WTC11 (cell line): ENCODE results near the gene OTUD6A. TPM values are rescaled to one million over a fixed set of nuclear protein-coding genes. Genes with fewer than 3 reads are reported as not detected.

Experiments used
- ATAC-seq: fragments of 200-7000 bp; cut with Tn5 transposase; 2 replicates; pipeline ENCODE4 v1.10.0; 2021; ENCODE audit warnings: mild to moderate bottlenecking, moderate library complexity
- CTCF ChIA-PET: fragments of 300-600 bp; sonication (Branson Sonifier 250); formaldehyde crosslinking; loops from one replicate; lab custom pipeline; 2021; ENCODE audit warnings: antibody characterized with exemption; lab: Charles Lee
- POLR2A ChIA-PET: fragments of 350-600 bp; sonication (Branson Sonifier 250); formaldehyde crosslinking; loops from one replicate; lab custom pipeline; 2021; ENCODE audit warnings: antibody characterized with exemption; lab: Charles Lee
- DNase-seq: peaks from one replicate; pipeline ENCODE4 v3.0.0; 2021; ENCODE audit warnings: low spot score
- H3K27ac Mint-ChIP-seq: 2 replicates; pipeline ENCODE4 v1.8.0; 2021; ENCODE audit warnings: mixed read lengths
- H3K27me3 Mint-ChIP-seq: 2 replicates; pipeline ENCODE4 v1.8.0; 2021; ENCODE audit warnings: low read depth, mild to moderate bottlenecking, moderate library complexity, mixed read lengths
- H3K36me3 Mint-ChIP-seq: 2 replicates; pipeline ENCODE4 v1.8.0; 2021; ENCODE audit warnings: mixed read lengths
- H3K4me1 Mint-ChIP-seq: 2 replicates; pipeline ENCODE4 v1.8.0; 2022; ENCODE audit warnings: mixed read lengths
- H3K4me3 Mint-ChIP-seq: 2 replicates; pipeline ENCODE4 v1.8.0; 2021; ENCODE audit warnings: mild to moderate bottlenecking, moderate library complexity, mixed read lengths
- H3K9me3 Mint-ChIP-seq: 2 replicates; pipeline ENCODE4 v1.8.0; 2021; ENCODE audit warnings: mixed read lengths
- CREB1 ChIP-seq: sonication (generic); formaldehyde crosslinking; IDR thresholded peaks from 2 replicates; pipeline ENCODE4 v1.8.0; 2023; ENCODE audit warnings: mild to moderate bottlenecking, missing genetic modification reagents
- EMX1 ChIP-seq: fragments of 250-450 bp; sonication (Bioruptor Pico); IDR thresholded peaks from 2 replicates; pipeline ENCODE4 v1.8.0; 2021; ENCODE audit warnings: mild to moderate bottlenecking
- ESRRA ChIP-seq: sonication (generic); formaldehyde crosslinking; IDR thresholded peaks from 2 replicates; pipeline ENCODE4 v1.8.1; 2022; ENCODE audit warnings: mild to moderate bottlenecking, missing genetic modification reagents, borderline replicate concordance
- FOXK1 ChIP-seq: sonication (generic); formaldehyde crosslinking; IDR thresholded peaks from 2 replicates; pipeline ENCODE4 v1.8.0; 2022; ENCODE audit warnings: mild to moderate bottlenecking, moderate library complexity, missing genetic modification reagents
- FOXP1 ChIP-seq: sonication (generic); formaldehyde crosslinking; IDR thresholded peaks from 2 replicates; pipeline ENCODE4 v1.8.0; 2022; ENCODE audit warnings: missing genetic modification reagents, mild to moderate bottlenecking, moderate library complexity, borderline replicate concordance
- JUN ChIP-seq: sonication (generic); formaldehyde crosslinking; IDR thresholded peaks from 2 replicates; pipeline ENCODE4 v1.8.0; 2023; ENCODE audit warnings: mild to moderate bottlenecking, missing genetic modification reagents
- OVOL2 ChIP-seq: fragments of 250-450 bp; sonication (Bioruptor Pico); IDR thresholded peaks from 2 replicates; pipeline ENCODE4 v1.9.0; 2021; ENCODE audit warnings: mild to moderate bottlenecking, borderline replicate concordance
- SMAD3 ChIP-seq: sonication (generic); formaldehyde crosslinking; IDR thresholded peaks from 2 replicates; pipeline ENCODE4 v1.8.0; 2022; ENCODE audit warnings: missing genetic modification reagents, mild to moderate bottlenecking, borderline replicate concordance
- ZNF232 ChIP-seq: sonication (generic); formaldehyde crosslinking; IDR thresholded peaks from 2 replicates; pipeline ENCODE4 v1.8.0; 2022; ENCODE audit warnings: mild to moderate bottlenecking, missing genetic modification reagents
- ZNF317 ChIP-seq: sonication (generic); formaldehyde crosslinking; IDR thresholded peaks from 2 replicates; pipeline ENCODE4 v1.8.1; 2023; ENCODE audit warnings: low read depth, mild to moderate bottlenecking, moderate library complexity, missing genetic modification reagents, borderline replicate concordance
- total RNA-seq: library from RNA; stranded (reverse); gene quantifications from 3 replicates; pipeline ENCODE4 v1.2.3, GENCODE V29; 2021
- TF ChIP-seq, protein P1 (sequence below): sonication (generic); formaldehyde crosslinking; IDR thresholded peaks from 2 replicates; pipeline ENCODE4 v1.8.1; 2022; ENCODE audit warnings: mild to moderate bottlenecking, moderate library complexity, missing genetic modification reagents
- TF ChIP-seq, protein P2 (sequence below): sonication (generic); formaldehyde crosslinking; IDR thresholded peaks from 2 replicates; pipeline ENCODE4 v1.8.1; 2022; ENCODE audit warnings: missing genetic modification reagents, borderline replicate concordance
- TF ChIP-seq, protein P3 (sequence below): fragments of 200-600 bp; IDR thresholded peaks from 2 replicates; pipeline ENCODE4 v1.8.0; 2022; ENCODE audit warnings: antibody characterized with exemption
- TF ChIP-seq, protein P4 (sequence below): fragments of 250-450 bp; sonication (Bioruptor Pico); IDR thresholded peaks from 2 replicates; pipeline ENCODE4 v1.9.0; 2021; ENCODE audit warnings: mild to moderate bottlenecking
- TF ChIP-seq, protein P5 (sequence below): sonication (generic); formaldehyde crosslinking; conservative IDR thresholded peaks from 2 replicates; pipeline ENCODE4 v1.8.1; 2023; ENCODE audit warnings: mild to moderate bottlenecking, low read depth, missing genetic modification reagents, moderate library complexity
- TF ChIP-seq, protein P6 (sequence below): sonication (generic); formaldehyde crosslinking; IDR thresholded peaks from 2 replicates; pipeline ENCODE4 v1.8.0; 2022; ENCODE audit warnings: mild to moderate bottlenecking, missing genetic modification reagents
- TF ChIP-seq, protein P7 (sequence below): fragments of 250-450 bp; sonication (Bioruptor Pico); IDR thresholded peaks from 2 replicates; pipeline ENCODE4 v1.9.0; 2021; ENCODE audit warnings: mild to moderate bottlenecking, borderline replicate concordance

OTUD6A gene
- total RNA-seq, 1 experiment from 2014 or later: 0.13 TPM

DNA sequence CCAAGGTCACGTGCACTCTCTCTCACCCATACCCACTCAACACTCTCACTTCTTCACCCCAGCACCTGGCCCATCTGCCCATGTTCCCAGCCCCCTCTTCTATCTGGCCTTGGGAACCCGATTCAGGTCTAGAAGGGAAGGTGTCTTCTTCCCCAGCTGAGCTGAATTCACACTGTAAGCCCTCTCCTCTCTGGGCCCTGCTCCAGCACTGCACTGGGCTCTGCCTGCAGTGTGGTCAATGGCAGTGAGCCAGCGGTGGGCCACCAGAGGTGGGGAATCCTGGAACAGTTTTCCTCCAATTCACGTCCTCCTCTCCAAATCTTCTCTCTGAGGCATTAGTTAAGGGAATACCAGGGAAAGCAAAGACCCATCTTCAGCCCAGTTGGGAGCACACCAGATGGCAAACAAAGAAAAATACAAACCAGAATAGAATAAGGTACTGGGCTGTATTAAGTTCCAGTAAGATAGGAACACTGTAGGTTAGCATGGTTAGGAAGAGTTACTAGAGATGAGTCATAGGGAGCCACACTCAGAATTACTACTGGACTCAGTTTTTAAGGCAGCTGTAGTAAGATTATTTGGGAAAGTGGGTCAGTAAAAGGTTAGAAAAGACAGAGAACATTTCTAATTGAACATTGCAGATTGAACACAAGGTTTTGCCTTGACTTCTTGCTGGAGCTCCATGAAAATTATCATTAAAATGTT is 17.6 kb upstream of the OTUD6A start (continued):
- TF ChIP-seq, protein P1, sequence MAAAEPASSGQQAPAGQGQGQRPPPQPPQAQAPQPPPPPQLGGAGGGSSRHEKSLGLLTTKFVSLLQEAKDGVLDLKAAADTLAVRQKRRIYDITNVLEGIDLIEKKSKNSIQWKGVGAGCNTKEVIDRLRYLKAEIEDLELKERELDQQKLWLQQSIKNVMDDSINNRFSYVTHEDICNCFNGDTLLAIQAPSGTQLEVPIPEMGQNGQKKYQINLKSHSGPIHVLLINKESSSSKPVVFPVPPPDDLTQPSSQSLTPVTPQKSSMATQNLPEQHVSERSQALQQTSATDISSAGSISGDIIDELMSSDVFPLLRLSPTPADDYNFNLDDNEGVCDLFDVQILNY (CRISPR knock-in tag): no peak
- no peak for TF ChIP-seq SMAD3

DNA sequence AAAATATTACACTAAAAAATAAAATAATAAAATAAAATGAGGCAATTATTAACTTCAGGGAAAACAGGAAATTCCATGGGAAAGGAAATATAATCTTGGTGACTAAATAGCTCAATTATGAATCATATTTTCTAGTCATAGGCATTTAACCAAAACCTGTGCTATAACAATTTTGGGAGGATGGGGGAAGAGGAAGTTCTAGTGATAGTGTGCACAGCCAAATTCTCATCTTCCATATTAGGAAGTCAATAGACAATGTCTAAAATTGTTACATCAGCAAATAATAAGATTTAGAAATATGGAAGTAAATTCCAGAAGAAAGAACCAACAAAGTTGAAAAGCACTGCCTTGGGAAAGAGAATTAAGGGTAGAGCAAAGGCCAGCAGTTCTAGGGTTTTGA is 15.3 kb upstream of the OTUD6A start:
- Mint-ChIP-seq H3K27me3 (no peaks in the 10 kb centered on the region; the same call in none of the 2 replicates), H3K9me3 (no peaks in the 10 kb centered on the region), H3K27ac (no peak overlapping the region), H3K4me1 (0 out of 2 replicates have a peak, but pooled peaks cover 2% of the 10 kb centered on the region), H3K36me3 (no peaks in the 10 kb centered on the region), H3K4me3 (no peak overlapping the region)
- POLR2A ChIA-PET: no interaction called here
- DNase-seq (no peak), ATAC-seq (no peak)
- TF ChIP-seq ESRRA (CRISPR knock-in tag) (no peak), FOXK1 (CRISPR knock-in tag) (no peak), OVOL2 (no peak), EMX1 (CRISPR knock-in tag) (no peak), ZNF232 (no peak), CREB1 (CRISPR knock-in tag) (no peak), FOXP1 (CRISPR knock-in tag) (no peak), JUN (CRISPR knock-in tag) (no peak), ZNF317 (no peak)
- TF ChIP-seq, protein P2, sequence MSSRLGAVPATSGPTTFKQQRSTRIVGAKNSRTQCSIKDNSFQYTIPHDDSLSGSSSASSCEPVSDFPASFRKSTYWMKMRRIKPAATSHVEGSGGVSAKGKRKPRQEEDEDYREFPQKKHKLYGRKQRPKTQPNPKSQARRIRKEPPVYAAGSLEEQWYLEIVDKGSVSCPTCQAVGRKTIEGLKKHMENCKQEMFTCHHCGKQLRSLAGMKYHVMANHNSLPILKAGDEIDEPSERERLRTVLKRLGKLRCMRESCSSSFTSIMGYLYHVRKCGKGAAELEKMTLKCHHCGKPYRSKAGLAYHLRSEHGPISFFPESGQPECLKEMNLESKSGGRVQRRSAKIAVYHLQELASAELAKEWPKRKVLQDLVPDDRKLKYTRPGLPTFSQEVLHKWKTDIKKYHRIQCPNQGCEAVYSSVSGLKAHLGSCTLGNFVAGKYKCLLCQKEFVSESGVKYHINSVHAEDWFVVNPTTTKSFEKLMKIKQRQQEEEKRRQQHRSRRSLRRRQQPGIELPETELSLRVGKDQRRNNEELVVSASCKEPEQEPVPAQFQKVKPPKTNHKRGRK (CRISPR knock-in tag): no peak
- TF ChIP-seq, protein P3, sequence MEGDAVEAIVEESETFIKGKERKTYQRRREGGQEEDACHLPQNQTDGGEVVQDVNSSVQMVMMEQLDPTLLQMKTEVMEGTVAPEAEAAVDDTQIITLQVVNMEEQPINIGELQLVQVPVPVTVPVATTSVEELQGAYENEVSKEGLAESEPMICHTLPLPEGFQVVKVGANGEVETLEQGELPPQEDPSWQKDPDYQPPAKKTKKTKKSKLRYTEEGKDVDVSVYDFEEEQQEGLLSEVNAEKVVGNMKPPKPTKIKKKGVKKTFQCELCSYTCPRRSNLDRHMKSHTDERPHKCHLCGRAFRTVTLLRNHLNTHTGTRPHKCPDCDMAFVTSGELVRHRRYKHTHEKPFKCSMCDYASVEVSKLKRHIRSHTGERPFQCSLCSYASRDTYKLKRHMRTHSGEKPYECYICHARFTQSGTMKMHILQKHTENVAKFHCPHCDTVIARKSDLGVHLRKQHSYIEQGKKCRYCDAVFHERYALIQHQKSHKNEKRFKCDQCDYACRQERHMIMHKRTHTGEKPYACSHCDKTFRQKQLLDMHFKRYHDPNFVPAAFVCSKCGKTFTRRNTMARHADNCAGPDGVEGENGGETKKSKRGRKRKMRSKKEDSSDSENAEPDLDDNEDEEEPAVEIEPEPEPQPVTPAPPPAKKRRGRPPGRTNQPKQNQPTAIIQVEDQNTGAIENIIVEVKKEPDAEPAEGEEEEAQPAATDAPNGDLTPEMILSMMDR: no peak
- TF ChIP-seq, protein P4, sequence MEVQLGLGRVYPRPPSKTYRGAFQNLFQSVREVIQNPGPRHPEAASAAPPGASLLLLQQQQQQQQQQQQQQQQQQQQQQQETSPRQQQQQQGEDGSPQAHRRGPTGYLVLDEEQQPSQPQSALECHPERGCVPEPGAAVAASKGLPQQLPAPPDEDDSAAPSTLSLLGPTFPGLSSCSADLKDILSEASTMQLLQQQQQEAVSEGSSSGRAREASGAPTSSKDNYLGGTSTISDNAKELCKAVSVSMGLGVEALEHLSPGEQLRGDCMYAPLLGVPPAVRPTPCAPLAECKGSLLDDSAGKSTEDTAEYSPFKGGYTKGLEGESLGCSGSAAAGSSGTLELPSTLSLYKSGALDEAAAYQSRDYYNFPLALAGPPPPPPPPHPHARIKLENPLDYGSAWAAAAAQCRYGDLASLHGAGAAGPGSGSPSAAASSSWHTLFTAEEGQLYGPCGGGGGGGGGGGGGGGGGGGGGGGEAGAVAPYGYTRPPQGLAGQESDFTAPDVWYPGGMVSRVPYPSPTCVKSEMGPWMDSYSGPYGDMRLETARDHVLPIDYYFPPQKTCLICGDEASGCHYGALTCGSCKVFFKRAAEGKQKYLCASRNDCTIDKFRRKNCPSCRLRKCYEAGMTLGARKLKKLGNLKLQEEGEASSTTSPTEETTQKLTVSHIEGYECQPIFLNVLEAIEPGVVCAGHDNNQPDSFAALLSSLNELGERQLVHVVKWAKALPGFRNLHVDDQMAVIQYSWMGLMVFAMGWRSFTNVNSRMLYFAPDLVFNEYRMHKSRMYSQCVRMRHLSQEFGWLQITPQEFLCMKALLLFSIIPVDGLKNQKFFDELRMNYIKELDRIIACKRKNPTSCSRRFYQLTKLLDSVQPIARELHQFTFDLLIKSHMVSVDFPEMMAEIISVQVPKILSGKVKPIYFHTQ: no peak
- TF ChIP-seq, protein P5, sequence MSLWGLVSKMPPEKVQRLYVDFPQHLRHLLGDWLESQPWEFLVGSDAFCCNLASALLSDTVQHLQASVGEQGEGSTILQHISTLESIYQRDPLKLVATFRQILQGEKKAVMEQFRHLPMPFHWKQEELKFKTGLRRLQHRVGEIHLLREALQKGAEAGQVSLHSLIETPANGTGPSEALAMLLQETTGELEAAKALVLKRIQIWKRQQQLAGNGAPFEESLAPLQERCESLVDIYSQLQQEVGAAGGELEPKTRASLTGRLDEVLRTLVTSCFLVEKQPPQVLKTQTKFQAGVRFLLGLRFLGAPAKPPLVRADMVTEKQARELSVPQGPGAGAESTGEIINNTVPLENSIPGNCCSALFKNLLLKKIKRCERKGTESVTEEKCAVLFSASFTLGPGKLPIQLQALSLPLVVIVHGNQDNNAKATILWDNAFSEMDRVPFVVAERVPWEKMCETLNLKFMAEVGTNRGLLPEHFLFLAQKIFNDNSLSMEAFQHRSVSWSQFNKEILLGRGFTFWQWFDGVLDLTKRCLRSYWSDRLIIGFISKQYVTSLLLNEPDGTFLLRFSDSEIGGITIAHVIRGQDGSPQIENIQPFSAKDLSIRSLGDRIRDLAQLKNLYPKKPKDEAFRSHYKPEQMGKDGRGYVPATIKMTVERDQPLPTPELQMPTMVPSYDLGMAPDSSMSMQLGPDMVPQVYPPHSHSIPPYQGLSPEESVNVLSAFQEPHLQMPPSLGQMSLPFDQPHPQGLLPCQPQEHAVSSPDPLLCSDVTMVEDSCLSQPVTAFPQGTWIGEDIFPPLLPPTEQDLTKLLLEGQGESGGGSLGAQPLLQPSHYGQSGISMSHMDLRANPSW (CRISPR knock-in tag): no peak
- TF ChIP-seq, protein P6, sequence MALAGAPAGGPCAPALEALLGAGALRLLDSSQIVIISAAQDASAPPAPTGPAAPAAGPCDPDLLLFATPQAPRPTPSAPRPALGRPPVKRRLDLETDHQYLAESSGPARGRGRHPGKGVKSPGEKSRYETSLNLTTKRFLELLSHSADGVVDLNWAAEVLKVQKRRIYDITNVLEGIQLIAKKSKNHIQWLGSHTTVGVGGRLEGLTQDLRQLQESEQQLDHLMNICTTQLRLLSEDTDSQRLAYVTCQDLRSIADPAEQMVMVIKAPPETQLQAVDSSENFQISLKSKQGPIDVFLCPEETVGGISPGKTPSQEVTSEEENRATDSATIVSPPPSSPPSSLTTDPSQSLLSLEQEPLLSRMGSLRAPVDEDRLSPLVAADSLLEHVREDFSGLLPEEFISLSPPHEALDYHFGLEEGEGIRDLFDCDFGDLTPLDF (CRISPR knock-in tag): no peak
- TF ChIP-seq, protein P7, sequence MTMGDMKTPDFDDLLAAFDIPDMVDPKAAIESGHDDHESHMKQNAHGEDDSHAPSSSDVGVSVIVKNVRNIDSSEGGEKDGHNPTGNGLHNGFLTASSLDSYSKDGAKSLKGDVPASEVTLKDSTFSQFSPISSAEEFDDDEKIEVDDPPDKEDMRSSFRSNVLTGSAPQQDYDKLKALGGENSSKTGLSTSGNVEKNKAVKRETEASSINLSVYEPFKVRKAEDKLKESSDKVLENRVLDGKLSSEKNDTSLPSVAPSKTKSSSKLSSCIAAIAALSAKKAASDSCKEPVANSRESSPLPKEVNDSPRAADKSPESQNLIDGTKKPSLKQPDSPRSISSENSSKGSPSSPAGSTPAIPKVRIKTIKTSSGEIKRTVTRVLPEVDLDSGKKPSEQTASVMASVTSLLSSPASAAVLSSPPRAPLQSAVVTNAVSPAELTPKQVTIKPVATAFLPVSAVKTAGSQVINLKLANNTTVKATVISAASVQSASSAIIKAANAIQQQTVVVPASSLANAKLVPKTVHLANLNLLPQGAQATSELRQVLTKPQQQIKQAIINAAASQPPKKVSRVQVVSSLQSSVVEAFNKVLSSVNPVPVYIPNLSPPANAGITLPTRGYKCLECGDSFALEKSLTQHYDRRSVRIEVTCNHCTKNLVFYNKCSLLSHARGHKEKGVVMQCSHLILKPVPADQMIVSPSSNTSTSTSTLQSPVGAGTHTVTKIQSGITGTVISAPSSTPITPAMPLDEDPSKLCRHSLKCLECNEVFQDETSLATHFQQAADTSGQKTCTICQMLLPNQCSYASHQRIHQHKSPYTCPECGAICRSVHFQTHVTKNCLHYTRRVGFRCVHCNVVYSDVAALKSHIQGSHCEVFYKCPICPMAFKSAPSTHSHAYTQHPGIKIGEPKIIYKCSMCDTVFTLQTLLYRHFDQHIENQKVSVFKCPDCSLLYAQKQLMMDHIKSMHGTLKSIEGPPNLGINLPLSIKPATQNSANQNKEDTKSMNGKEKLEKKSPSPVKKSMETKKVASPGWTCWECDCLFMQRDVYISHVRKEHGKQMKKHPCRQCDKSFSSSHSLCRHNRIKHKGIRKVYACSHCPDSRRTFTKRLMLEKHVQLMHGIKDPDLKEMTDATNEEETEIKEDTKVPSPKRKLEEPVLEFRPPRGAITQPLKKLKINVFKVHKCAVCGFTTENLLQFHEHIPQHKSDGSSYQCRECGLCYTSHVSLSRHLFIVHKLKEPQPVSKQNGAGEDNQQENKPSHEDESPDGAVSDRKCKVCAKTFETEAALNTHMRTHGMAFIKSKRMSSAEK (CRISPR knock-in tag): no peak
- CTCF ChIA-PET: no interaction called here
